Measurements from ENCODE around the gene NKX6-1. TPM values are rescaled to one million over a fixed set of nuclear protein-coding genes. Genes with fewer than 3 reads are reported as not detected.

NKX6-1 gene
- polyA plus RNA-seq, 3 donors = not detected

GRCh38 chr4:84470204-84470785 is 28.8 kb downstream of the NKX6-1 start:
- Histone ChIP-seq H3K27ac (ENCODE audit: low read depth in 1 of 2, low read length in 2 of 2) (no peak overlapping the region), H3K4me2 (replicated peaks; ENCODE audit: extremely low read depth, low read length, poor library complexity, severe bottlenecking) (no peak overlapping the region), H2AFZ (ENCODE audit: insufficient read depth, low read depth, low read length, poor library complexity, severe bottlenecking) (no peak overlapping the region), H3K9ac (ENCODE audit: insufficient read depth, low read length, poor library complexity, severe bottlenecking) (no peak overlapping the region), H3K9me3 (replicated peaks in 1 of 2; ENCODE audit: control insufficient read depth in 1 of 2, insufficient read depth in 1 of 2, low read length in 2 of 2) (no peaks in the 10 kb centered on the region), H3K4me3 (replicated peaks in 1 of 3; ENCODE audit: low read depth in 2 of 3, low read length in 3 of 3) (no peak overlapping the region), H4K20me1 (ENCODE audit: insufficient read depth, low read length) (no peaks in the 10 kb centered on the region), H3K4me1 (ENCODE audit: control insufficient read depth in 1 of 2, insufficient read depth in 2 of 2, low read length in 2 of 2) (no peaks in the 10 kb centered on the region), H3K36me3 (replicated peaks in 1 of 2; ENCODE audit: control insufficient read depth in 1 of 2, insufficient read depth in 2 of 2, low read length in 2 of 2) (no peaks in the 10 kb centered on the region), H3K79me2 (ENCODE audit: insufficient read depth, low read length) (no peaks in the 10 kb centered on the region), H3K27me3 (ENCODE audit: control insufficient read depth in 2 of 2, insufficient read depth in 2 of 2, low read length in 2 of 2) (peaks cover 13 to 17% of the 10 kb centered on the region in 2 donors)
- Mint-ChIP-seq H3K27me3 (ENCODE audit: low read depth in 3 of 3) (peaks cover 9 to 24% (median 11%) of the 10 kb centered on the region in 3 donors), H3K9me3 (no peaks in the 10 kb centered on the region), H3K36me3 (no peaks in the 10 kb centered on the region), H3K27ac (no peak overlapping the region), H3K4me3 (no peak overlapping the region), H3K4me1 (no peaks in the 10 kb centered on the region)
- intact Hi-C loops (cut with micrococcal nuclease) = no loop called here
- WGBS (ENCODE audit: insufficient coverage) = 43% methylated on average over 2 of the region's 4 CpGs
- TF ChIP-seq CTCF (IDR thresholded peaks at IDR 0.05) = no peak
- DNase-seq = no peak

GRCh38 chr4:84467601-84468000 is 31.5 kb downstream of the NKX6-1 start:
- Histone ChIP-seq H3K36me3 (replicated peaks in 1 of 2; ENCODE audit: control insufficient read depth in 1 of 2, insufficient read depth in 2 of 2, low read length in 2 of 2) (no peaks in the 10 kb centered on the region), H3K4me1 (ENCODE audit: control insufficient read depth in 1 of 2, insufficient read depth in 2 of 2, low read length in 2 of 2) (no peaks in the 10 kb centered on the region), H3K9ac (ENCODE audit: insufficient read depth, low read length, poor library complexity, severe bottlenecking) (no peak overlapping the region), H3K27me3 (ENCODE audit: control insufficient read depth in 2 of 2, insufficient read depth in 2 of 2, low read length in 2 of 2) (peaks cover 6 to 9% of the 10 kb centered on the region in 2 donors), H3K4me3 (replicated peaks in 1 of 3; ENCODE audit: low read depth in 2 of 3, low read length in 3 of 3) (no peak overlapping the region), H2AFZ (ENCODE audit: insufficient read depth, low read depth, low read length, poor library complexity, severe bottlenecking) (no peak overlapping the region), H3K9me3 (replicated peaks in 1 of 2; ENCODE audit: control insufficient read depth in 1 of 2, insufficient read depth in 1 of 2, low read length in 2 of 2) (no peaks in the 10 kb centered on the region), H4K20me1 (ENCODE audit: insufficient read depth, low read length) (no peaks in the 10 kb centered on the region), H3K79me2 (ENCODE audit: insufficient read depth, low read length) (no peaks in the 10 kb centered on the region), H3K27ac (ENCODE audit: low read depth in 1 of 2, low read length in 2 of 2) (no peak overlapping the region), H3K4me2 (replicated peaks; ENCODE audit: extremely low read depth, low read length, poor library complexity, severe bottlenecking) (no peak overlapping the region)
- Mint-ChIP-seq H3K27ac (no peak overlapping the region), H3K4me1 (no peaks in the 10 kb centered on the region), H3K27me3 (ENCODE audit: low read depth in 3 of 3) (peaks cover 5 to 11% (median 6%) of the 10 kb centered on the region in 3 donors), H3K9me3 (peaks cover 0 to 5% (median 2%) of the 10 kb centered on the region in 7 donors), H3K36me3 (no peaks in the 10 kb centered on the region), H3K4me3 (no peak overlapping the region)
- intact Hi-C loops (cut with micrococcal nuclease) = no loop called here
- no peak for TF ChIP-seq CTCF (IDR thresholded peaks at IDR 0.05)
- DNase-seq = no peak
- no CpG with 5 or more reads among the region's 3 CpGs for whole genome bisulfite sequencing (ENCODE audit: insufficient coverage)
